Right atrium auricular region (tissue), 2 donors: ENCODE measurements around the gene SLC6A9. TPM values are rescaled to one million over a fixed set of nuclear protein-coding genes. Genes with fewer than 3 reads are reported as not detected.

ENCODE experiments used
- DNase-seq: peaks from one replicate; pipeline ENCODE4 v3.0.0-alpha.2; 2019; ENCODE audit warnings: low spot score
- H3K27ac ChIP-seq, 2 donors: fragments of 200-600 bp; sonication (generic); 1 replicate in 1 of 2; 2 replicates in 1 of 2; pipeline ENCODE4 v1.5.1; 2016 to 2019
- H3K27me3 ChIP-seq, 2 donors: fragments of 200-600 bp; sonication (generic); one replicate each; pipeline versions ENCODE4 v1.5.1 to v1.6.0; 2017 to 2019
- H3K36me3 ChIP-seq: fragments of 200-600 bp; sonication (generic); one replicate; pipeline ENCODE4 v1.5.1; 2016
- H3K4me1 ChIP-seq, 2 donors: fragments of 200-600 bp; sonication (generic); one replicate each; pipeline versions ENCODE4 v1.5.1 to v1.6.0; 2017 to 2019
- H3K4me3 ChIP-seq, 2 donors: fragments of 200-600 bp; sonication (generic); 1 replicate in 1 of 2; 2 replicates in 1 of 2; pipeline ENCODE4 v1.5.1; 2017 to 2019; ENCODE audit warnings: mild to moderate bottlenecking in 1 of 2, moderate library complexity in 1 of 2
- H3K9me3 ChIP-seq, 2 donors: fragments of 200-600 bp; sonication (generic); one replicate each; pipeline ENCODE4 v1.5.1; 2019
- total RNA-seq, 2 donors: library from RNA; depleted of rRNA; stranded (reverse); fragments of >200 nt; gene quantifications; one replicate each; pipeline ENCODE4 v1.1.0, GENCODE V29; 2016
- TF ChIP-seq, protein P1 (sequence below), 2 donors: fragments of 200-600 bp; sonication (generic); IDR thresholded peaks; one replicate each; pipeline ENCODE4 v1.5.1; 2019; ENCODE audit warnings: antibody characterized with exemption in 2 of 2

SLC6A9 gene
- total RNA-seq, 2 donors from 2014 or later, result 1.0 to 1.6 TPM

DNA sequence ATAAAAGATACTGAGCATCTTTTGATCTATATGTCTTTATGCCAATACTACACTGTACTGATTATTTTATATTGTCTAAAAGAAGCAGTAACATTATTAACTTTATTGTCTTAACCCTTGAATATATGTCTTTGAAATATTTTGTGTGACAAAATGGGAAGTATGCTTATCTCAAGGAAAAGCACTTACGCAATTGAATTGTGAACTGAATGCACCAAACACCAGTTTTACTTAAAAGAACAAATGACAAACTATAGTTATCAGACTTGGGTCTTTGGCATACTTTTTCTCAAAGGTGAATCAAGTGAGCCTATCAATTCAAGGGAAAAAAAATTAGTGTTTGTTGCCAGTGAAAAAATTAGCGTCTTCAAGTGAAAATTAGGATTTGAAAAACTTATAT, 9.2 kb upstream of the SLC6A9 start:
- Histone ChIP-seq H3K27ac (no peak overlapping the region), H3K36me3 (no peaks in the 10 kb centered on the region), H3K4me3 (no peak overlapping the region), H3K9me3 (no peaks in the 10 kb centered on the region), H3K27me3 (no peaks in the 10 kb centered on the region), H3K4me1 (peaks cover 0 to 12% of the 10 kb centered on the region in 2 donors)
- TF ChIP-seq, protein P1, sequence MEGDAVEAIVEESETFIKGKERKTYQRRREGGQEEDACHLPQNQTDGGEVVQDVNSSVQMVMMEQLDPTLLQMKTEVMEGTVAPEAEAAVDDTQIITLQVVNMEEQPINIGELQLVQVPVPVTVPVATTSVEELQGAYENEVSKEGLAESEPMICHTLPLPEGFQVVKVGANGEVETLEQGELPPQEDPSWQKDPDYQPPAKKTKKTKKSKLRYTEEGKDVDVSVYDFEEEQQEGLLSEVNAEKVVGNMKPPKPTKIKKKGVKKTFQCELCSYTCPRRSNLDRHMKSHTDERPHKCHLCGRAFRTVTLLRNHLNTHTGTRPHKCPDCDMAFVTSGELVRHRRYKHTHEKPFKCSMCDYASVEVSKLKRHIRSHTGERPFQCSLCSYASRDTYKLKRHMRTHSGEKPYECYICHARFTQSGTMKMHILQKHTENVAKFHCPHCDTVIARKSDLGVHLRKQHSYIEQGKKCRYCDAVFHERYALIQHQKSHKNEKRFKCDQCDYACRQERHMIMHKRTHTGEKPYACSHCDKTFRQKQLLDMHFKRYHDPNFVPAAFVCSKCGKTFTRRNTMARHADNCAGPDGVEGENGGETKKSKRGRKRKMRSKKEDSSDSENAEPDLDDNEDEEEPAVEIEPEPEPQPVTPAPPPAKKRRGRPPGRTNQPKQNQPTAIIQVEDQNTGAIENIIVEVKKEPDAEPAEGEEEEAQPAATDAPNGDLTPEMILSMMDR (IDR thresholded peaks at IDR 0.05), result no peak
- no peak for DNase-seq

DNA sequence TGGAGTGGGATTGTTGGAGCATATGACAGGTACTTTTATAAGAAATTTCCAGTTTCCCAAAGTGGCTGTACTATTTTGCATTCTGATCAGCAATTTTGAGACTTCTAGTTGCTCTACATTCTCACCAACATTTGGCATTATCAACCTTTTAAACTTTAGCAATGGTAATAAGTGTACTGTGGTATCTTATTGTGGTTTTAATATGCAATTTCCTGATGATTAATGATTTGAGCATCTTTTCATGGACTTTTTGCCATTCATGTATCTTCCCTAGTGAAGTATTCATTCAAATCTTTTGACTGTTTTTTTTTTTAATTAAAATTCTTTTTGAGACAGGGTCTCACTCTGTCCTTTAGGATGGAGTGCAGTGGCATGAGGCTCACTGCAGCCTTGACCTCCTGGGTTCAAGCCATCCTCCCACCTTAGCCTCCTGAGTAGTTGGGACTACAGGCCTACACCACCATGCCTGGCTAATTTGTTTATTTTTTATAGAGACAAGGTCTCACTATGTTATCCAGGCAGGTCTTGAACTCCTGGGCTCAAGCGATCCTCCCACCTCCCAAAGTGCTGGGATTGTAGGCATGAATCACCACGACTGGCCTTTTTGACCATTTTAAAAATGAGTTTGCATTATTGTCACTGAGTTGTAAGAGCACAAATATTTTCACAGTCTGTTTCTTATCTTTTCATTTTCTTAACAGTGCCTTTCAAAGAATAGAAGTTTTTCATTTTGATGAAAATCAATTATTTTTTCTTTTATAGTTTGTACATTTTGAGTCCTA, 7.8 kb upstream of the SLC6A9 start:
- H3K27me3 ChIP-seq, result no peaks in the 10 kb centered on the region
- H3K4me1 ChIP-seq, result peaks cover 0 to 16% of the 10 kb centered on the region in 2 donors
- no peaks in the 10 kb centered on the region for H3K36me3 ChIP-seq
- TF ChIP-seq, protein P1 (IDR thresholded peaks at IDR 0.05), result no peak
- no peaks in the 10 kb centered on the region for H3K9me3 ChIP-seq
- no peak overlapping the region for H3K27ac ChIP-seq
- no peak overlapping the region for H3K4me3 ChIP-seq
- no peak for DNase-seq

DNA sequence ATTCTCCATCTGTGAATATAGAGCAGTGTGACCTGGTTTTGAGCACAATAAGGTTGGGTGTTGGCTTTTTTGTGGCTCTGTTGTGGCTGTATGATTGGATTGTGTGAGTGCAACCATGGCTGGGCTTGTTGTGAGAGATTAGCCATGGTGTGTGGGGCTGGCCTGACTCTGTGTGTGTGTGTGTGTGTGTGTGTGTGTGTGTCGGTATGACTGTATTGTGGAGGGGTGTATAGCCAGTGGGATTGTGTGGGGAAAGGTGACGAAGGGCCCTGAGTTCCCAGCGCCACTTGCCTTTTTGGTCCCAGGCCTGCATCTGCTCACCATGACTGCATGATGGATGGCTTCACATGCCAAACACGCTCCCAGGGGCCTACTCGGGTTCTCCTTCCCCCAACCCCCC, 5.9 kb upstream of the SLC6A9 start:
- no peak overlapping the region for H3K4me3 ChIP-seq
- no peak for DNase-seq
- H3K27ac ChIP-seq, result no peak overlapping the region
- peaks cover 0 to 16% of the 10 kb centered on the region in 2 donors for H3K4me1 ChIP-seq
- no peaks in the 10 kb centered on the region for H3K9me3 ChIP-seq
- H3K27me3 ChIP-seq, result no peaks in the 10 kb centered on the region
- TF ChIP-seq, protein P1 (IDR thresholded peaks at IDR 0.05), result no peak
- H3K36me3 ChIP-seq, result no peaks in the 10 kb centered on the region

DNA sequence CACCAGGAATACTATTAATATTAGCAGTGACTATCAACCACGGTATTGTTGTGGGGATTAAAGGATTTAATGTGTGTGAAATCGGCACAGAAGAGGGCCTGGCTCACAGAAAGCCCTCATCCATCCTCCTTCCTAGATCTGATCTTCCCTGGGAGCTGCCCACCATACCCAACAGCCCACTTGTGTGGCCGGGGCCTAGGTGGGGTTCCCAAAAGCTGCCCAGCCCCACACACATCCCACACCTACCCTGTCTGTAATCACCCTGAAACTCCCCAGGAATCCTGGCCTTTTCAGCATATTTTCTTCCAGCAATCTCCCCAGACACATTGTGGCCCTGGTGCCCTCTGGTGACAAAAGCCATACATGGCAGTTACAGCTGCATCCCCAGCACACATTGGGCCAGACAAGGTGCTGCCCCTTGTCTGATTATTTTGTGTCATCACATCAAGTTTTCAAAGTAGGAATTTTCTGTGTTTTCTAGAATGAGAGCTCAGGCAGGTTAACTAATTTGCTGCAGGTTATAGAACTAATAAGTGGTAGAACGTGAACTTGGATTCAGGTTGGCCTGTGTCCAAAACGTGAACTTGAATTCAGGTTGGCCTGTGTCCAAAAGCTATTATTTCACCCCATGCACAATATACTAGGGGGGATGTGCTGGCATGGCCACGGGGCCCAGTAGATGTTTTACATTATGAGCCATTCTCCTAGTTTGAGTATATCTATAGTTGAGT, 5.3 kb upstream of the SLC6A9 start:
- DNase-seq, result peak; percentile 70

DNA sequence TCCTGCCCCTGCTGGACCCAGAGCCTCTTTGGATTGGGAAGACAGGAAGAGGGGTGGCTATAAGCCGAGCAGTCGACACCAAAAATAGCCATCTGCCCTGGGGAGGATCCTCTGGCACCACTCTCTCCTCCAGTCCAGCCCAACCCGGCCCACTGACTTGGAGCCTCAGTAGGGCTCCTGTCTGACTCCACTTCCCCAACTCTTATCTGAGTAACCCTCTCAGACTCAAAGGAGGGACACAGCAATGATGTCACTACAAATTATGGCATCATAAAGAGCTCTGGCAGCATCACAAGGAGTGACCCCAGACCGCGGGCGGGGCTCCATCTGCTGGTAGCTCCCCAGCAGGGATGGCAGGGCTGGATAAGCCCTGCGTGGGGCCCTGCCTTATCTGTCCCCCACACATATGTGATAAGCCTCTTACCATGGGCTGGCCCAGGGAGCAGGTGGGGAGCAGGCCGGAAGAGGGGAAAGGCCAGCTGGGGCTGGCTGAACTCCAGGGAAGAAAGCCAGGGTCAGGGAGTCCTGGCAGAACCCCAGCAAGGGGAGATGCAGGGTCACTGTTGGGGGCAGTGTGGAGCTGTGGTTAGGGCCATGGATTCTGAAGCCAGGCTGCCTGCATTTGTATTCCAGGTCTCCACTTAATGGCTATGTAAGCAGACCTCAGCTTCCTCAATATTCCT, 4.6 kb upstream of the SLC6A9 start:
- Histone ChIP-seq H3K27ac (peak overlapping the region; percentile 61 to 79), H3K36me3 (no peaks in the 10 kb centered on the region), H3K9me3 (no peaks in the 10 kb centered on the region), H3K4me3 (no peak overlapping the region), H3K4me1 (peaks cover 0 to 25% of the 10 kb centered on the region in 2 donors), H3K27me3 (no peaks in the 10 kb centered on the region)
- TF ChIP-seq, protein P1 (IDR thresholded peaks at IDR 0.05), result no peak
- no peak for DNase-seq

More for the DNA sequence above, 5.3 kb upstream of the SLC6A9 start:
- peaks cover 0 to 20% of the 10 kb centered on the region in 2 donors for H3K4me1 ChIP-seq
- TF ChIP-seq, protein P1 (IDR thresholded peaks at IDR 0.05), result peak; percentile 56 to 81
- H3K27me3 ChIP-seq, result no peaks in the 10 kb centered on the region
- no peaks in the 10 kb centered on the region for H3K36me3 ChIP-seq
- H3K4me3 ChIP-seq, result no peak overlapping the region
- peak overlapping the region; percentile 61 to 79 for H3K27ac ChIP-seq
- H3K9me3 ChIP-seq, result no peaks in the 10 kb centered on the region
